Right hindlimb (tissue), 1 donor: ENCODE measurements around the gene WDR75.

Source experiments
- DNase-seq: peaks from one replicate; pipeline ENCODE4 v3.0.0-alpha.2; 2018

Gene WDR75

DNA sequence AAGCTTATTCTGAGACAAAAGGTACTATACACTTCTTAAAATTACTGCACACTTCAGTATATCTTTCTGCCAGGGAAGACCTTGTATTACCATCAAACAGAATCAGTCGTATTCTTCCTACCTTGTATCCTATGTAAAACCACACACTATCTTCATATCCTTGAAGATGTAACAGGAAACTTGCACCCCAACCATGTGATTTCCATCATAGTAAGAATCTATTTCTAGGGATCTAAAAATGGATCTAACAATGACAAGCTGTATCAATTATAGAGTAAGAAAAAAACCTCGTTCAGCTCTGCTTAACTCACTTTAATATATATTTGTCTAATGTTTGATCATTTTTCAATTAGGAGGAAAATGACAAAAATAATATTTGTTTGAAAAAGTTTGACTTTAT, 60.2 kb downstream of the WDR75 start:
- DNase-seq, result no peak

GRCh38 chr2:189502714-189503113, 61.4 kb downstream of the WDR75 start:
- DNase-seq, result no peak

DNA sequence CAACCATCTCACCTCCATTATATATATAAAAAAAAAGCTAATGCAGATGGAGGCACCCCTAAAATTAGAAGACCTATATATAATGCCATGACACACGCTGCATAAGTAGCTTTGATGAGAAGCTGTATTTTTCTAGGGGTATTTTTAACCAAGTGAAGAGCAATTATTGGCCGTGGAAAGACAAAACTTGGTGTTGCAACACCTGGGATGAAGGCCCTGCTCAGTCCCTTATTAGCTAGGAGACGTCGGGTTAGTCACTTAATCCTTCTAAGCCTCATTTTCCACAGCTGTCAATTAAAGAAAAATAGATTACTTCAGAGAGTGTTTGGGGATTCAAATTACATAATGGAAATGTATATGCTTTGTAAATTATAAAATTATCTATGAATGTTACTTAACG, 63.0 kb downstream of the WDR75 start:
- DNase-seq, result no peak

GRCh38 chr2:189505492-189505891, 64.2 kb downstream of the WDR75 start:
- no peak for DNase-seq

GRCh38 chr2:189506514-189506976, 65.3 kb downstream of the WDR75 start:
- no peak for DNase-seq

- no peak for DNase-seq
Measured at GRCh38 chr2:189511210-189511959, 70.1 kb downstream of the WDR75 start.

GRCh38 chr2:189511960-189512319, 70.7 kb downstream of the WDR75 start:
- DNase-seq, result no peak

DNA sequence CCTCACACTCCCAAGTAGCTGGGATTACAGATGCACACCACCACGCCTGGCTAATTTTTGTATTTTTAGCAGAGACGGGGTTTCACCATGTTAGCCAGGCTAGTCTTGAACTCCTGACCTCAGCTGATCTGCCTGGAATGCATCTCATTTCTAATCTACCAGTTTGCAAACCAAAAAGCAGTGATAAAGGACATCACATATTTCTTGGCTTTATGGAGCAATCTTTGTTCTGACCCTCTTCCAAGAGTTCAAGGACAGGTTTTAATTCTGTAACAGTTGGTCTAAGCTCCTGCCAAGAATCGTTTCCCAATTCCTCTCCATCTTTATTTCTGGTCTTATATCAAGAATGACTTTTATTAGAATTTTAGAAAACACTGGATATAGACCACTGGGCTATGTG, 71.6 kb downstream of the WDR75 start:
- DNase-seq, result no peak

GRCh38 chr2:189514104-189514503, 72.8 kb downstream of the WDR75 start:
- no peak for DNase-seq

DNA sequence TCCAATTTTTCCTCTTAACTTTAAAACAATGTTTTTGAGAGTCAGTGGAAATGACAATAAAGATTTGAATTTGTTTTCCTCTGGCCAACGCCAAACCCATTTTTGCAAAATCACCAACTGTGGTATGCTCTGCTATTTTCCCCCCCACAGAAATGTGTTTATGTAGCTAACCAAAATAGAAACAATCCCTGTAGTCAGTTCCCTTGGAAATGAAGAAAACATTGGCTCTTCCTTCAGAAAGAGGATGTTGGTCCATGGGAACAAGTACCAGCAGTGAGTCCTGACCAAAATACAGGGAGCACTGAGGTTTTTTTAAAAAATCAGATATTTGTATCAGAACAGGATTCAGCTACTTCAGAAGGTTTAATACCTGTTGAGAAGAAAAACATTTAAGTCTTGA, 74.0 kb downstream of the WDR75 start:
- no peak for DNase-seq

- DNase-seq, result no peak
Measured at GRCh38 chr2:189516546-189516945, 75.3 kb downstream of the WDR75 start.

- no peak for DNase-seq
Measured at GRCh38 chr2:189517847-189518535, 76.7 kb downstream of the WDR75 start.

DNA sequence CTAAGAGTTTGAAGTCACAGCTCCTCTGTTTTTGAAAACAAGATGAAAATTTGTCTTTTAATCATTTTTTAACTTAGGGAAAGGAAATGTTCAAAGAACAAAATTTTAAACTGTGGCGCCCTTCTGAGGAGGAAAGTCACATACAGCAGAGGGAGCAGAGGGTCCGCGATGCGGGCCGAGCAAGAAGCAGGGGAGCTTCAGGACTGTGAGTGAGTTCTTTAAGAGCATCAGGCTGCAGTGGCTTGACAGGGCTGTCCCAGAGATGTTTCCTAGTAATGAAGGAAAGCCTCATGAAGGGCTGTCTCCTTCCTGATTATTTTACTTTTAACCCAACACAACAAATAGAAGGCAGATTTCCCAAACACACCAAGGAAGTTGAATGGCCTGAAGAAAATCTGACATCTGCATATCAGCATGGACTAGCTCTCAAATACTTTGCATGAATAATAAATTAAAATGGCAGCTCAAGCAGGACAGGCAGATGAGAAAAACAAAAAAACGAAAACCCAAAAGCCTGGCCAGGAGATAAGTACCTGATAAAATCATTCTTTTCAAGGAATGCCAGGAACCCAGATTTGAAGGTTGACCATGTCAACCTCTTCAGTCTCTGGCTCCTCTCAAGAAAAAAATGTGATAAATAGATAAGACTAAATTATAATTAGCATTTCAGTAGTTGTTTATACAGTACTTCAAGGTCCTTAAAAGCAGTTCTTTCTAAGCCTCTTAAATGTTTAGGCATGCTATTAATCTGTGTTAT, 78.5 kb downstream of the WDR75 start:
- no peak for DNase-seq

DNA sequence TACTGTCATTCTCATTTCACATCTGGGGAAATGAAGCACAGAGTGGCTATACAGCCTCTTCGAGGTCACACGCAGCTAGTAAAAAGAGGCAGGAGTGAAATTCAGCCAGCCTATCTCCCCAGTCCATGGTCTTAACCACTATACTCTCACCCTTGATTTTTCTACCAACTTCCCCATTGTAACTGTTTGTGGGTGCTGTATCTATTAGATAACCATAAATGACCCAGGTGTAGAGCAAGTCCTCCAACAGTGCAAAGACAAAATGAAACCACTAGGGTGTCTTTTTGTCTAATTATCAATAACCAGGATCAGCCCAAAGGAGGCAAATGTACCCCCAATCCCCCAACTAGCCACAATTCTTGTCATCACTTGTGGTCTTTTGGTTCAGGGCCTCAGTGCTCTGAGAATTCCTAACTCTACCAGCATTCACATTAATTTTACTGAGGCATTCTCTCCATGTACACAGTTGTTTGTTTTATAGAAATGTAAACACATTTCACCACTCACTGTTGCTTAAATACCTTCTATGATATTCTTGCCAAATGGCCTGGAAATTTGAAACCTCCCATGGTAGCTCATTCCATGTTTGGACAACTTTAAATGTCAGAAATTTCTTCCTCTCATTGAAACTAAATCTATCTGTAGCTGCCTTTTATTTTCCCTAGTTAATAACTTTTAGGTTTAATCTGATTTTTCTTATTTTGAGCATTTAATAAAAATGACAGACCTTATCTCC, 80.6 kb downstream of the WDR75 start:
- DNase-seq, result no peak

DNA sequence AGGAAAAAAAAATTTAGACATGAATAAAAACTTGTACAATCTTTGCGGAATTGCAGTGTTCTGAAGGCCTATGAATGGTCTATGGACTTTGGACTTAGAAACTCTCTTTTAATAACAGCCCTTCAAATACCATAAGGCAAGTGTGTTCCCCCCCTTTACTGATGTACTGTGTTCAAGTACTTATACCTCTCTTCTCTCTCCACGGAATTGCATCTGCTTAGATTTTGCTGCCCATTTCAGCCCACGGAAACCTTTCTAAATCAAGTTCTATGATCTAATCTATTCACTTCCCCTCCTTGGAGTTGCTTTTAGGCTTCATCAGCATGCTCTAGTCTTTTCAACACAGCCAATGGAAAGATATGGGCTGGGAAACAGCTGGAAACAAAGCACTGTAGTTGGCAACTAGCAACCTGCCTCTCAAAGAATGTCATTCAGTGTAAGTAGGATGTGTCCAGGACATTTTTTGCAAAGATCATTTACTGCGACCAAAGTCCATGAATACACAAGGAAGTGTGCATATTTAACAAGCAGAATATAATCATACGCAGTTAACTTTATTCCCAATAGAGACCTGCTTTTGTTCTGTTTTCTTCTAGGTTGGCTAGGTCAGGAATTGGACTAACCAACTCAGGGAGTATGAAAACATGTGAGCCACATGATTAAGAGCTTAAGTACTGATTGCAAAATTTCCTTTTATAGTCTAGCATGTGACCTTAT, 81.3 kb downstream of the WDR75 start:
- no peak for DNase-seq

GRCh38 chr2:189524746-189525145, 83.5 kb downstream of the WDR75 start:
- DNase-seq, result no peak
